SKM-1 treated with dmso at 0.1 percent for 144 hours (cell line): ENCODE measurements around the gene RFPL1.
"Not testable (repeated sequence)": the region's sequence is repeated elsewhere in the genome, so short reads cannot be mapped to it uniquely, and the experiment has no call there.

Source experiments
- DNase-seq: peaks from one replicate; lab custom pipeline; 2025; ENCODE audit not compliant: unreplicated experiment; lab: John Stamatoyannopoulos, UW

RFPL1 gene

DNA sequence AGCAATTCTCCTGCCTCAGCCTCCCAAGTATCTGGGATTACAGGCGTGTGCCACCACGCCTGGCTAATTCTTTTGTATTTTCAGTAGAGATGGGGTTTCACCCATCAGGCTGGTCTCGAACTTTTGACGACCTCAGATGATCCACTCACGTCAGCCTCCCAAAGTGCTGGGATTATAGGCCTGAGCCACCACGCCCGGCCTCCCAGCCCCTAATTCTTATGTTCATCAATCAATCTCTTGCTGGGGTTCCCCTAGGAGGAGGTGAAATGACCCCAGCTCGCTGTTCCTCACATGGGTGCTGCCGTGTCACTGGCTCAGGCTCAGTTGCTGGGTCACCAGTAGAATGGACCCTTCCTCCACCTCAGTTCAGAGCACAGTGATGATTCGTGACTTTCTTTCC, at the start of gene RFPL1:
Gene RFPL1 (plus strand): TSS at position 301 of the 400 bp plus-strand sequence.
- DNase-seq: not testable (repeated sequence)

DNA sequence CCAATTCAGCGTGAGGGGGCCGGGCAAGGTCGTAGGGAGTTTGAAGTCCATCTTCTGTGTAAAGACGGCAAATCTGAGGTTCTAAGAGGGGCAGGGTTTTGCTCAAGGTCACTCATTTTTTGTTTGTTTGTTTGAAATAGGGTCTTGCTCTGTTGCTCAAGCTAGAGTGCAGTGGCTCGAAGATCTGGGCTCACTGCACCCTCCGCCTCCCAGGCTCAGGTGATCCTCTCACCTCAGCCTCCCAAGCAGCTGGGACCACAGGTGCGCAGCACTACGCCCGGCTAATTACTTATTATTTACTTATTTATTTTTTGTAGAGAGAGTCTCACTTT, 49.7 kb upstream of the RFPL1 start:
- no peak for DNase-seq

- no peak for DNase-seq
These were observed 48.1 kb upstream of the RFPL1 start for GRCh38 chr22:29390270-29390669.

- no peak for DNase-seq
These were observed 46.8 kb upstream of the RFPL1 start for GRCh38 chr22:29391546-29391945.

- peak; percentile 48 for DNase-seq
These were observed 45.3 kb upstream of the RFPL1 start for GRCh38 chr22:29393019-29393608.

DNA sequence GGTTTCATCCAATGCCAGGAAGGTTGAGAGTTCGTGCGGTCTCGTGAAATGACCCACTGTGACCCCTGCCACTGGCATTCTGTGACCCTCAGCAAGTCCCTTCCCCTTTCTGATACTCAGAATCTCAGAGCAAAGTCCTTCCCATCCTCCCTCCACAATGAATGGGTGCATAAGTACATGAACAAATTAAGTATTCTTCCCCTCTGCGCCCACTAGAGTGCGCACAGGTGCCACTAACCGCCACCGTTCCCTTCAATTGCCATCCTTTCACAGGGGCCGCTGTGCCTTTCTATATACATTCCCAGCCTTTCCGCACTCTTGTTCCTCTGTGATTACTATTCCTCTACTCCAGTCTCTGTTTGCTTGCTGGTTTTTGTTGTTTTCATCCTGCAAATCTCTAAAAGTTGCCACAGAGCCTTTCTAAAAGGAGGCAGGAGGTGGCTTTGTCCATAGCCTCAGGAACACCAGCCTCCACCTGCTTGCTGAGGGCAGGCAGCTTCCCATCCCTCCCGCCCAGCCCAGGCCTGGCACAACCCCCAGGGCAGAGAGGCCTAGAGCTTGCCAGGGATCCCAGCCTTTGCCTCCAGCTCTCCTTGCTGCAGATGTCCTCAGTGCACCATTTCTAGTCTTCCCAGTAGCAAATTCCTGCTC, 43.3 kb upstream of the RFPL1 start:
- DNase-seq: peak; percentile 86

- no peak for DNase-seq
These were observed 42.3 kb upstream of the RFPL1 start for GRCh38 chr22:29396126-29396525.

DNA sequence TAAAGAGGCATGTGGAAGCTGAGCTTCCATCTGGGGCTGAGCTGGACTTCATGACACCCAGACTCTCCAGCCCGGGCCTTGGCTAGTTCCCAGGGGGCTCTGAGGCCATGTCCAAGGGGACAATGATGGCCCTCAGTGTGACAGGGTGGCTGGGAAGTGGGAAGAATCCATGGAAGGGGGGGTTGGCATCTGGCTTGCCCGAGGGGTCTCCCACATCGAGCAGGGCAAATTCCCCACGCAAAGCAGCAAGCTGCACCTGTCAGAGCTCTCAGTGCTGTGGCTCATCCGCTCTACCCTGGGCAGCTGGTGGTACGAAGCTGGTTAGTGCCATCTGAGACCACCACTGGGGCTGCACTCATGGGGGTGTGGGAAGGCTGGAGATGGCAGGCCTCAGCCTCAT, 40.6 kb upstream of the RFPL1 start:
- no peak for DNase-seq

GRCh38 chr22:29400576-29400975, 37.8 kb upstream of the RFPL1 start:
- DNase-seq: no peak

DNA sequence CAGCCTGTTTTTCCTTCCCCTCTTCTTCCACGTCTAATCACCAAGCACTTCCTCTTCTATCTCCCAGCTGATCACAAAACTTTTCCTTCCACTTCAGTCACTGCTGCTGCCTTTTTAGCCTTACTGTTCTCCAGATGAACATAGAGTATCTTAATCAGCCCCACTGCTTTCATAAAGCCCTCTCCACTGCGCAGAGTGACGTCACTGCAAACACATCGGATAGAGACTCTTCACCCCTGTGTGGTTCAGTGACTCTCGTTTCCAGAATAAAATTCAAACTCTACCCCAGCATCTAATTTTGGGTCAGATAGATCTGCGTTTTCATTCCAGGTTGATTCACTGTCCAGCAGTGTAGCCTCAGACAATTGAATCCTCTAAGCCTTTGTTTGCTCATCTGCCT, 36.8 kb upstream of the RFPL1 start:
- not testable (repeated sequence) for DNase-seq

DNA sequence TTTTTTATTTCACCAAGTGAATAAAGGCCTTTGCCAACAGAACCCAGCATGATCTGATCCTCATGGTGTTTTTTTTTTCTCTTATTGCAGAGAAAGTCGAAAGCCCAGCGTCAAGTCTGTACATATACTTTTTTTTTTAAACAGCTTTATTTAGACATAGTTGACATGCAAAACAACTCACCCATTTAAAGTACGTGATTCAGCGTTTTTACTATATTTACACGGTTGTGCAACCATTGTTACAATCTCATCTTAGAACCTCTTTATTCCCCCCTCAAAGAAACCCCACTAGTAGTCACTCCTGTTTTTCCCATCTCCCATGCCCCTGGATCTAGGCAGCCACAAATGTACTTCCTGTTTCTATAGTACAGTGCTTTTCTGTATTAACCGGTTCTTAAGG, 29.4 kb upstream of the RFPL1 start:
- DNase-seq: no peak

DNA sequence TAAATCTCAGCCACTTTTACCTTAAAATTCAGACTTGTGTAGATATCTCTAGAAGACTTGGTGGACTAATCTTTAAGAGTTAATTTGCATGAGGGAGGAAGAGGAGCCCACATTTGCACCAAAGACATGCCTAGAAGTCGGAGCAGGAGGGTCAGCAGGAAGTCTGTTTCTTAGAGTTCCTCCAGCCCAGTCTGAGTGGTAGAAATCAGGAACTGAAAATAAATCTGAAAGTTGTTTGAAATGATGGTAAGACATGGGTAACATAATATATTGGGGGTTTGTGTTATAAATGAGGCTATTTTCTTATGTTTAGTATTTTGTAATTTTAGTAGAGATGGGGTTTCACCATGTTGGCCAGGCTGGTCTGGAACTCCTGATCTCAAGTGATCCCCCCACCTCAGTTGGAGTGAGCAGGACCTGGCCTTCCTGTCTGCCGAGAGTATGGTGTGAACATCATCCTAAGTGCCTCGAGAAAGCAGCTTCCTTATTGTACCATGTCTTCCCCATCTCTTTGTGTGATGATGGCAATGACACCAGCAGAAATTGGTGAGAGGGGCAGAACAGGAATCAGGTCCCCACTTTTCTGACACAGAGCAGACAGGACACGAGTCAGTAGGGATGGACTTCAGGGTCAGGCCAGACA, 26.7 kb upstream of the RFPL1 start:
- peak; percentile 22 for DNase-seq

- not testable (repeated sequence) for DNase-seq
These were observed 25.6 kb upstream of the RFPL1 start for GRCh38 chr22:29412772-29413171.

GRCh38 chr22:29414951-29415591, 23.3 kb upstream of the RFPL1 start:
- not testable (repeated sequence) for DNase-seq

DNA sequence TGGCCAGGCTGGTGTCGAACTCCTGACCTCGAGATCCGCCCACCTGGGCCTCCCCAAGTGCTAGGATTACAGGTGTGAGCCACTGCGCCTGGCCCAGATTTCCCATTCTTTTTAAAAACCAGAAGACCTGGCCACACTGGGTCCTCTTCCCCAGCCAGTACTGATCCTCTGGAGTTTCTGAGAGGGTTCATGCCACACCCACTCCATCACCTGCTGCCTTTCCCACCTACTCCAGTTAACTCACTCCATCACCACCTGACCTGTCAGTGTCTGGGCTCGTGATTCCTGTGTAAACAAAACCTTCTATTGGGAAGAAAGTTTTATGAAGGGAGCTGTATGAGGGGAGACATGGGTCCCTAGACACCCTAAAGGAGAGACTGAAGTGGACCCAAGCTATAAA, 19.7 kb upstream of the RFPL1 start:
- DNase-seq: not testable (repeated sequence)

DNA sequence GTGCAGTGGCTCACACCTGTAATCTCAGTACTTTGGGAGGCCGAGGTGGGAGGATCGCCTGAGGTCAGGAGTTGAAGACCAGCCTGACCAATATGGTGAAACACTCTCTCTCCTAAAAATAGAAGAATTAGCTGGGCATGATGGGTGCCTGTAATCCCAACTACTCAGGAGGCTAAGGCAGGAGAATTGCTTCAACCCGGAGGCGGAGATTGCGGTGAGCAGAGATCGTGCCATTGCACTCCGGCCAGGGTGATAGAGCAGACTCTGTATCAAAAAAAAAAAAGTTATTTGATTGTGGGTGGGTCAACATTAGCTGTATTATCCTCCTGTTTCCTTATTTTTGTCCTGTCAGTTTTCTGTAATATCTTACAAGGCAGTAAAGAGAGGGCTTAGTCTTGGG, 11.9 kb upstream of the RFPL1 start:
- DNase-seq: no peak

GRCh38 chr22:29427176-29427760, 11.1 kb upstream of the RFPL1 start:
- no peak for DNase-seq

DNA sequence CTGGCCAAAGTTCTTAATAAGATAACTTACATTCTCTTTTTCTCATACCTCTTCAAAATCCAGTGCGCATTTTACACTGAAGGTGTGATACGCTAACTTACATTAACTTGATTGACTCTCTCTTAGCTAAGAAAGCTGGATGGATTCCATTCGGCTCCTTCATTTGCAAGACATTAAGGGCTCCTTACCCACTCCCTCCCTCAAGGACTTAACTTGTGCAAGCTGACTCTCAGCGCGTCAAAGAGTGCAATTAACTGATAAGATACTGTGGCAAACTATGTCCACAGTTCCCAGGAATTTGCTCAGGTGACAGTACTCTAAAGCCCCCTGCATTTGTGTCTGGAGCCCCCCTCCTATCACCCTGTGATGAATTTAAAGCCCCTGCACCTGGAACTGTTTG, 6.4 kb upstream of the RFPL1 start:
- DNase-seq: no peak

- no peak for DNase-seq
These were observed 4.5 kb upstream of the RFPL1 start for GRCh38 chr22:29433856-29434255.

DNA sequence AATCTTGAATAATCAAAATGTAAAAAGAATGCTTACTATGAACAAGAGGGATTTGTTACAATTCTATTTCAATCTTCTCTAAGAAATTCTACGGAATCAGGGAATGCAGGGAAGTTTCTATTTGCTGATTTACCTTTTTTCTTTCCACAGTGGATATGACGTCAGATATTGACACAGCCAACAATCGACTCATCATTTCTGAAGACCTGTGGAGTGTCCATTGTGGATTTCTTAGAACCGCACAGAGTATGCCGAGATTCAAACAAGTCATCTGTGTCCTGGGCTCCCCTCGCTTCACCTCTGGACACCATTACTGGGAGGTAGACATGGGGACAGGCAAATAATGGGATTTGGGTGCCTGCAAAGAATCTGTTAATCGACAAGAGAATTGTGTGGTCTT, 4.1 kb upstream of the RFPL1 start:
- DNase-seq: no peak

GRCh38 chr22:29435236-29436136, 2.9 kb upstream of the RFPL1 start:
- DNase-seq: no peak
